Omental fat pad (tissue), 4 donors: ENCODE results near the gene OR13J1. TPM values are rescaled to one million over a fixed set of nuclear protein-coding genes. Genes with fewer than 3 reads are reported as not detected.

ENCODE experiments used
- ATAC-seq: fragments of 150-250 bp; one replicate; pipeline ENCODE4 v1.9.1; 2016; ENCODE audit warnings: mild to moderate bottlenecking, moderate library complexity; ENCODE audit not compliant: low FRiP score
- DNase-seq: peaks from one replicate; pipeline ENCODE4 v3.0.0-alpha.2; 2019; ENCODE audit warnings: low spot score
- total RNA-seq, 4 donors: library from RNA; depleted of rRNA; stranded (reverse); fragments of >200 nt; gene quantifications; one replicate each; pipeline ENCODE4 v1.1.0, GENCODE V29; 2016
- TF ChIP-seq, protein P1 (sequence below), 3 donors: fragments of 450-650 bp; IDR thresholded peaks; one replicate each; pipeline ENCODE4 v1.5.1; 2016 to 2017; ENCODE audit warnings: antibody characterized with exemption in 3 of 3, mild to moderate bottlenecking in 3 of 3, moderate library complexity in 2 of 3

OR13J1 gene
- total RNA-seq, 4 donors from 2014 or later: not detected

DNA sequence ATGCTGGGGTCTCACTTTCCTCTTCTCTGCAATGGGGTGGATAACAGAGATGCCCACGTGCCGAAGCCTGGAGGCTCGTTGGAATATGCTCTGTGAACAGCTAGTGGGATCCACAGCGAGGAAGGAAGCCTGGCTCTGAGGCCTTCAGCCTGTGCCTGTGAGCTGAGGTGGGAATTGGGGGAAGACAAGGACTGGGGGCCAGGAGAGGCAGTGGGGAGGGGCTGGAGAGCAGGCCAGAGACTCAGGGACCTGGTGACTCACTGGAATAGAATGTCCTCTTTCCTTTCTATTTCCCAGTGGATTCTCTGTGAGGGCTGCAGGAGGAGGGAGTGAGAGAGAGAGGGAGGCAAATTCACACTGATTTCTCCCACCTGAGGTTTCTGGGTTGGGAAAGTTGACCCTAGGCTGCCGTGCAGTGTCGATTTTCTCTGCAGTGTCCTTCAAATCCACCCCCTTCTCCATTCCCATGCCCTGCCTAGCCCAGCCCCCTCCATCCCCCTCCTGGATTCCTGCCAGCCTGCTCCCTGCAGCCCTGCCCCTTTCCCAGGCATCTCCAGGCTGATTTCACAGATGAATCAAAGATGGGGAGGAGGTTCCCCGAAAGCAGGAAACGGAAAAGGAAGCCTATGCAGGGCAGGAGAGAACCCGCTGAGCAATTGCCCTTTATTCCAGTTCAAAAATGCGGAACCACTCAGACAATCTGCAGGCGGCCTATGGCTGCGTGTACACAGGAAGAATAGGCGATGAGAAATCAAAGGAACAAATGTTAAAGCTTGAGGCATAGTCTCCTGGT is 37.7 kb upstream of the OR13J1 start:
- TF ChIP-seq, protein P1, sequence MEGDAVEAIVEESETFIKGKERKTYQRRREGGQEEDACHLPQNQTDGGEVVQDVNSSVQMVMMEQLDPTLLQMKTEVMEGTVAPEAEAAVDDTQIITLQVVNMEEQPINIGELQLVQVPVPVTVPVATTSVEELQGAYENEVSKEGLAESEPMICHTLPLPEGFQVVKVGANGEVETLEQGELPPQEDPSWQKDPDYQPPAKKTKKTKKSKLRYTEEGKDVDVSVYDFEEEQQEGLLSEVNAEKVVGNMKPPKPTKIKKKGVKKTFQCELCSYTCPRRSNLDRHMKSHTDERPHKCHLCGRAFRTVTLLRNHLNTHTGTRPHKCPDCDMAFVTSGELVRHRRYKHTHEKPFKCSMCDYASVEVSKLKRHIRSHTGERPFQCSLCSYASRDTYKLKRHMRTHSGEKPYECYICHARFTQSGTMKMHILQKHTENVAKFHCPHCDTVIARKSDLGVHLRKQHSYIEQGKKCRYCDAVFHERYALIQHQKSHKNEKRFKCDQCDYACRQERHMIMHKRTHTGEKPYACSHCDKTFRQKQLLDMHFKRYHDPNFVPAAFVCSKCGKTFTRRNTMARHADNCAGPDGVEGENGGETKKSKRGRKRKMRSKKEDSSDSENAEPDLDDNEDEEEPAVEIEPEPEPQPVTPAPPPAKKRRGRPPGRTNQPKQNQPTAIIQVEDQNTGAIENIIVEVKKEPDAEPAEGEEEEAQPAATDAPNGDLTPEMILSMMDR (IDR thresholded peaks at IDR 0.05): no peak
- ATAC-seq (peak; percentile 79), DNase-seq (no peak)

DNA sequence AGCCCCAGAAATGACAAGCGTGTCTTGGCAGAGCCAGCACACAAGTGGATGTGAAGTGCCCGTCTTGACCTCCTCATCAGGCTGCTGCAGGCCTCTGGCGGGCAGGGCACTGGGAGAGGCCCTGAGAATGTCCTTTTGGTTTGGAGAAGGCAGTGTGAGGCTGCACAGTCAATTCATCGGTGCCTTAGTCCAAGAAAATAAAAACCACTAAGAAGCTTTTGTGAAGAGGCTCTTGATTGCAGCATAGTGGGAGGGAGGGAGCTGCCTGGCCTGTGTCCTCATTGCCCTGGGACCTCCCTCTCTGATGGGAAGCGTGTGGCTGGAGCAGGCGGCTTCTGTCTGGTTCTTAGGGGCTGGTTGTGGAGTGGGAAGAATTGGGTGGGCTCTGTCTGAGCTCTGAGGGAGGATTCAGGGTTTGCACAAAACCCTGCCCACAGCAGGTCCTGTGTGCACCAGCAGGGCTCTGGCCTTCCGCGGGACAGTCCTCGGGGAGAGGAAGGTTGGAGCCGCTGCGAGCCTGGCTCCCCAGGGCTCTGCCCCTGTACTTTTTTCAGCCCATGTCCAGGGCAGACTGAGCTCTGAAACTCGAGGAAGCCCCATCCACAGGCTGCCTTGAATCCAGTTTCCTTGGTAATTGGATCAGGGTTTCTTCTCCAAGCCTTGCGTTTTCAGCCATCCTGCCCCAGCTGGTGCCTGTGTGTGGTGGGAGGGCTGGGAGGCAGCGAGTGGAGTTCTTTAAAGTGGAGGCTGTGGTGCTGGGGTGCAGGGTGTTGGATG is 36.9 kb upstream of the OR13J1 start:
- TF ChIP-seq, protein P1 (IDR thresholded peaks at IDR 0.05): no peak
- DNase-seq (no peak), ATAC-seq (peak; percentile 49)

- no peak for DNase-seq
- ATAC-seq: peak; percentile 48
- TF ChIP-seq, protein P1 (IDR thresholded peaks at IDR 0.05): no peak
Observed at GRCh38 chr9:35905912-35906679, 35.9 kb upstream of the OR13J1 start, which contains the start of gene HRCT1. TSS of gene HRCT1 (plus strand) at chr9:35906202. CDS start at chr9:35906288, 86 bp downstream.

DNA sequence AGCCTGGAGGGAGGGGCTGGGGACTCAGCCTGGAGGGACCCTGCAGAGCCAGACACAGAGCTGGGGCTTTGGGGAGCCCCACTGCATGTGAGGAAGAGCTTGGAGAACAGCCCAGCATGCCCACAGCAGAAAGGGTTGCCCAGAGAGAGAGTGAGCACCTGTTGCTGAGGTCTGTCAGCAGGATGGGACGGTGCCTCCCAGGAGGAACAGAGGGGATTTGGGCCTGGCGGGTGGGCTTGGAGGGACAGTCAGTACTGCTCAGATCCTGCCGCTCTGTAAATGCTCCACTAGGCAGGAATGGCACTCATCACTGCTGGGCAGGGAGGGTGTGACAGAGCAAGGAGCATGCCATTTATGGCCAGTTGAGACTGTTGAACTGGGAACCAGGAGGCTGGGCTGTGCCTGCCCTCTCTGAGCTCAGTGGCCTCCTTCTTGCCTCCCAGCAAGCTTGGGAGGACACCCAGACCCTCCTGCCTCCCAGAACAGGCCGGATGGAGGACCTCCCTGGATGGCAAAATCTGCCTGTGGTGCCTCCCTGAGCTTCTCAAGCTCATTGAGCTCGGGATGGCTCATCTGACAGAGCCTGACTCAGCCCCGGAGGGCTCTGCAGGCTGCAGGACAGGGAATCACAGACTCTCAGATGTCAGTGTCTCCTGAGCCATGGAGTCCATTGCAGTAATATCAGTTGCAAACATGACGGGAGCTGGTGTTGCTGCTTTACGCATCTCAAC is 35.0 kb upstream of the OR13J1 start:
- ATAC-seq (no peak), DNase-seq (no peak)
- TF ChIP-seq, protein P1 (IDR thresholded peaks at IDR 0.05): no peak

GRCh38 chr9:35904338-35904737 is 34.1 kb upstream of the OR13J1 start:
- DNase-seq: no peak
- TF ChIP-seq, protein P1 (IDR thresholded peaks at IDR 0.05): no peak
- ATAC-seq: no peak

- DNase-seq: no peak
- no peak for ATAC-seq
- TF ChIP-seq, protein P1 (IDR thresholded peaks at IDR 0.05): peak in 1 of 3 donors; percentile 41
Observed at GRCh38 chr9:35903049-35903448, 32.8 kb upstream of the OR13J1 start.
